Measurements from ENCODE around the gene TERT. TPM values are rescaled to one million over a fixed set of nuclear protein-coding genes. Genes with fewer than 3 reads are reported as not detected.

The TERT gene
- total RNA-seq, 1 donor from 2014 or later = 0.28 TPM

DNA sequence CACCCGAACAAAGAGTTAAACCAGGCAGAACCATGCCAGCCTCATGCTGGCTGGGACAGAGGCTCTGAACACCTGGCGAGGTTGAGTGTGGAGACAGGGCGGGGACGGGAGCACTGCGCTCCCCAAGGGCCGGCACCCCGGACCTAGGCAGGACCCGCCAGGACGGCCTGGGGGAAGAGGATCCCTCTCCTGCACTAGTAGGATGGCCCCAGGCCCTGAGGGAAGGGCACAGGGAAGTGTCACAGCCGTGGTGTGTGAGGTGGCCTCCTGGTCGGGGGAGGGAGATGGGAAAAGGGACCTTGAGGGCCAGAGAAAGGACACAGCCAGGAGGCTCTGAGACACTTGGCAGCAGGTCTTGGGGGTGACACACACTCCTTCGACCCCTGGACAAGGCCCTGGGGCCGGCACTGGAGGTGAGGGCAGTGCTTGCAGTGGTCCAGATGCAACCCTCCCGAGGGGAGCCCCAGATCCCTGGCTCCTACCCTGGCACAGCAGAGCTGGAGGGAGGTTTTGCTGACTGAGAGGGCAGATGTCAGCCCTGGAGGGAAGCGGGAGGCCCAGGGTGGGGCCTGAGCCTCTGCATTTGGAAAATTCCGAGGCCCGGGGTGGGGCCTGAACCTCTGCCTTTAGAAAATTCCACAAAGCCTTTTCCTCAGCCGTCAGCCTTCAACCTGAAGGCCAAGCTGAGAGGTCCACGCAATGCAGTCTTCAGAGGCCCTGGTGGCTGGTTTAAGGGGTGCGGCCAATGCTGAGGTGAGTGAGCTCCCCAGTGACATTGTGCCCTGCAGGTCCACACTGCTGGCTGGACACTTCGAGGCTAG lies 24.8 kb upstream of the TERT start:
- H3K9me3 Mint-ChIP-seq (ENCODE audit: unreplicated experiment) = no peaks in the 10 kb centered on the region
- H3K36me3 Mint-ChIP-seq (ENCODE audit: low read depth, unreplicated experiment) = peaks cover 36% of the 10 kb centered on the region
- H3K27ac Mint-ChIP-seq (ENCODE audit: unreplicated experiment) = no peak overlapping the region
- H3K27me3 Mint-ChIP-seq (ENCODE audit: unreplicated experiment) = peaks cover 8% of the 10 kb centered on the region
- TF ChIP-seq, protein P1, sequence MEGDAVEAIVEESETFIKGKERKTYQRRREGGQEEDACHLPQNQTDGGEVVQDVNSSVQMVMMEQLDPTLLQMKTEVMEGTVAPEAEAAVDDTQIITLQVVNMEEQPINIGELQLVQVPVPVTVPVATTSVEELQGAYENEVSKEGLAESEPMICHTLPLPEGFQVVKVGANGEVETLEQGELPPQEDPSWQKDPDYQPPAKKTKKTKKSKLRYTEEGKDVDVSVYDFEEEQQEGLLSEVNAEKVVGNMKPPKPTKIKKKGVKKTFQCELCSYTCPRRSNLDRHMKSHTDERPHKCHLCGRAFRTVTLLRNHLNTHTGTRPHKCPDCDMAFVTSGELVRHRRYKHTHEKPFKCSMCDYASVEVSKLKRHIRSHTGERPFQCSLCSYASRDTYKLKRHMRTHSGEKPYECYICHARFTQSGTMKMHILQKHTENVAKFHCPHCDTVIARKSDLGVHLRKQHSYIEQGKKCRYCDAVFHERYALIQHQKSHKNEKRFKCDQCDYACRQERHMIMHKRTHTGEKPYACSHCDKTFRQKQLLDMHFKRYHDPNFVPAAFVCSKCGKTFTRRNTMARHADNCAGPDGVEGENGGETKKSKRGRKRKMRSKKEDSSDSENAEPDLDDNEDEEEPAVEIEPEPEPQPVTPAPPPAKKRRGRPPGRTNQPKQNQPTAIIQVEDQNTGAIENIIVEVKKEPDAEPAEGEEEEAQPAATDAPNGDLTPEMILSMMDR (IDR thresholded peaks at IDR 0.05; ENCODE audit: unreplicated experiment) = no peak
- H3K4me3 Mint-ChIP-seq (ENCODE audit: unreplicated experiment) = no peak overlapping the region
- no peak for DNase-seq (ENCODE audit: low spot score)
- H3K4me1 Mint-ChIP-seq (ENCODE audit: unreplicated experiment) = peaks cover 6% of the 10 kb centered on the region

GRCh38 chr5:1318659-1319251 lies 23.9 kb upstream of the TERT start:
- TF ChIP-seq, protein P1 (IDR thresholded peaks at IDR 0.05; ENCODE audit: unreplicated experiment) = no peak
- Mint-ChIP-seq H3K4me3 (ENCODE audit: unreplicated experiment) (no peak overlapping the region), H3K36me3 (ENCODE audit: low read depth, unreplicated experiment) (peaks cover 27% of the 10 kb centered on the region), H3K27ac (ENCODE audit: unreplicated experiment) (no peak overlapping the region), H3K9me3 (ENCODE audit: unreplicated experiment) (no peaks in the 10 kb centered on the region), H3K27me3 (ENCODE audit: unreplicated experiment) (peaks cover 8% of the 10 kb centered on the region), H3K4me1 (ENCODE audit: unreplicated experiment) (peaks cover 6% of the 10 kb centered on the region)
- no peak for DNase-seq (ENCODE audit: low spot score)

- H3K36me3 Mint-ChIP-seq (ENCODE audit: low read depth, unreplicated experiment) = peaks cover 25% of the 10 kb centered on the region
- TF ChIP-seq, protein P1 (IDR thresholded peaks at IDR 0.05; ENCODE audit: unreplicated experiment) = no peak
- H3K9me3 Mint-ChIP-seq (ENCODE audit: unreplicated experiment) = no peaks in the 10 kb centered on the region
- H3K27ac Mint-ChIP-seq (ENCODE audit: unreplicated experiment) = no peak overlapping the region
- H3K4me1 Mint-ChIP-seq (ENCODE audit: unreplicated experiment) = peaks cover 10% of the 10 kb centered on the region
- DNase-seq (ENCODE audit: low spot score) = no peak
- peaks cover 9% of the 10 kb centered on the region for H3K27me3 Mint-ChIP-seq (ENCODE audit: unreplicated experiment)
- no peak overlapping the region for H3K4me3 Mint-ChIP-seq (ENCODE audit: unreplicated experiment)
These were observed 23.2 kb upstream of the TERT start for GRCh38 chr5:1317921-1318565.

- H3K4me3 Mint-ChIP-seq (ENCODE audit: unreplicated experiment) = peak overlapping the region; percentile 27
- H3K27ac Mint-ChIP-seq (ENCODE audit: unreplicated experiment) = no peak overlapping the region
- peaks cover 22% of the 10 kb centered on the region for H3K36me3 Mint-ChIP-seq (ENCODE audit: low read depth, unreplicated experiment)
- DNase-seq (ENCODE audit: low spot score) = no peak
- no peaks in the 10 kb centered on the region for H3K9me3 Mint-ChIP-seq (ENCODE audit: unreplicated experiment)
- H3K27me3 Mint-ChIP-seq (ENCODE audit: unreplicated experiment) = peaks cover 9% of the 10 kb centered on the region
- peaks cover 16% of the 10 kb centered on the region for H3K4me1 Mint-ChIP-seq (ENCODE audit: unreplicated experiment)
- TF ChIP-seq, protein P1 (IDR thresholded peaks at IDR 0.05; ENCODE audit: unreplicated experiment) = no peak
These were observed 21.9 kb upstream of the TERT start for GRCh38 chr5:1316588-1317340.

Data from endothelial cell (in vitro differentiated cells).